ENCODE results near the gene PDE3A.

DNA sequence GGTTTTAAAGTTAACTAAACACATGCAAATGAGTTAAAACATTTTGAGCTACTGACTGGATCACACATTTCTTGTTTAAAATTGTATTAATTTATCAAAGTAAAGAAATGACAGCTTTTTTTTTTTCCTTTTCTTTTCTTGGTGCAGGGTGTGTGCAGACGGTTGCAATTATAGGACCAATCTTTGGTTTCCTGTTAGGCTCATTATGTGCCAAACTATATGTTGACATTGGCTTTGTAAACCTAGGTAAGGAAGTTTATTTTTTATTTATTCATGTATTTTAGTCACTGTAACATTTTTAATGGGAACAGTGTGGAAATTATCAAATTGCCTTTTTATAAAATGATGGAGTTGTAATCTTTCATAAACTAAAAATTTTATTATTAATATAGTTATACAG is 348.6 kb downstream of the PDE3A start:
- TF ChIP-seq, protein P1, sequence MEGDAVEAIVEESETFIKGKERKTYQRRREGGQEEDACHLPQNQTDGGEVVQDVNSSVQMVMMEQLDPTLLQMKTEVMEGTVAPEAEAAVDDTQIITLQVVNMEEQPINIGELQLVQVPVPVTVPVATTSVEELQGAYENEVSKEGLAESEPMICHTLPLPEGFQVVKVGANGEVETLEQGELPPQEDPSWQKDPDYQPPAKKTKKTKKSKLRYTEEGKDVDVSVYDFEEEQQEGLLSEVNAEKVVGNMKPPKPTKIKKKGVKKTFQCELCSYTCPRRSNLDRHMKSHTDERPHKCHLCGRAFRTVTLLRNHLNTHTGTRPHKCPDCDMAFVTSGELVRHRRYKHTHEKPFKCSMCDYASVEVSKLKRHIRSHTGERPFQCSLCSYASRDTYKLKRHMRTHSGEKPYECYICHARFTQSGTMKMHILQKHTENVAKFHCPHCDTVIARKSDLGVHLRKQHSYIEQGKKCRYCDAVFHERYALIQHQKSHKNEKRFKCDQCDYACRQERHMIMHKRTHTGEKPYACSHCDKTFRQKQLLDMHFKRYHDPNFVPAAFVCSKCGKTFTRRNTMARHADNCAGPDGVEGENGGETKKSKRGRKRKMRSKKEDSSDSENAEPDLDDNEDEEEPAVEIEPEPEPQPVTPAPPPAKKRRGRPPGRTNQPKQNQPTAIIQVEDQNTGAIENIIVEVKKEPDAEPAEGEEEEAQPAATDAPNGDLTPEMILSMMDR (conservative IDR thresholded peaks at IDR 0.05): no peak
- TF ChIP-seq ZFX (IDR thresholded peaks at IDR 0.05): no peak
